ENCODE data around the gene PTGER1. TPM values are rescaled to one million over a fixed set of nuclear protein-coding genes. Genes with fewer than 3 reads are reported as not detected.
A peak's percentile ranks its signal among the peaks of the same experiment; 100 is the strongest.

Gene PTGER1
- total RNA-seq, 2 donors from 2014 or later, result 0.31 to 0.67 TPM

GRCh38 chr19:14434543-14435319 lies 40.4 kb downstream of the PTGER1 start:
- Mint-ChIP-seq H3K36me3 (no peaks in the 10 kb centered on the region), H3K4me1 (ENCODE audit: low read depth in 2 of 2) (peaks cover 31 to 36% of the 10 kb centered on the region in 2 donors), H3K27ac (peak overlapping the region; percentile 82 to 83), H3K9me3 (no peaks in the 10 kb centered on the region), H3K4me3 (peak overlapping the region; percentile 85), H3K27me3 (no peaks in the 10 kb centered on the region)
- DNase-seq (ENCODE audit: low spot score), result no peak
- ATAC-seq, result peak; percentile 70 to 78

- peaks cover 24 to 30% of the 10 kb centered on the region in 2 donors for H3K4me1 Mint-ChIP-seq (ENCODE audit: low read depth in 2 of 2)
Measured at GRCh38 chr19:14433554-14434501, 41.3 kb downstream of the PTGER1 start.

GRCh38 chr19:14432791-14433553 lies 42.2 kb downstream of the PTGER1 start, which contains the start of gene PKN1:
Gene PKN1 (plus strand): TSS chr19:14433306. CDS start chr19:14433522, 216 bp downstream.
- DNase-seq (ENCODE audit: low spot score), result peak; percentile 78
- H3K36me3 Mint-ChIP-seq, result no peaks in the 10 kb centered on the region
- peak within 1 kb of the TSS; percentile 82 to 83 for H3K27ac Mint-ChIP-seq

More at GRCh38 chr19:14433554-14434501, 41.3 kb downstream of the PTGER1 start:
- Mint-ChIP-seq H3K4me3 (peak overlapping the region; percentile 85), H3K27me3 (no peaks in the 10 kb centered on the region), H3K9me3 (no peaks in the 10 kb centered on the region), H3K36me3 (no peaks in the 10 kb centered on the region), H3K27ac (peak overlapping the region; percentile 82 to 83)
- peak; percentile 3 to 31 for ATAC-seq
- no peak for DNase-seq (ENCODE audit: low spot score)

GRCh38 chr19:14430712-14431111 lies 44.4 kb downstream of the PTGER1 start:
- Mint-ChIP-seq H3K27me3 (no peaks in the 10 kb centered on the region), H3K27ac (no peak overlapping the region), H3K4me1 (ENCODE audit: low read depth in 2 of 2) (peaks cover 21 to 29% of the 10 kb centered on the region in 2 donors), H3K36me3 (no peaks in the 10 kb centered on the region), H3K4me3 (peak overlapping the region; percentile 66), H3K9me3 (no peaks in the 10 kb centered on the region)
- ATAC-seq (no peak), DNase-seq (ENCODE audit: low spot score) (no peak)

More at GRCh38 chr19:14432791-14433553, 42.2 kb downstream of the PTGER1 start, which contains the start of gene PKN1:
- peaks cover 22 to 29% of the 10 kb centered on the region in 2 donors for H3K4me1 Mint-ChIP-seq (ENCODE audit: low read depth in 2 of 2)
- no peaks in the 10 kb centered on the region for H3K9me3 Mint-ChIP-seq
- ATAC-seq, result peak; percentile 70 to 78
- peak within 1 kb of the TSS; percentile 85 for H3K4me3 Mint-ChIP-seq
- H3K27me3 Mint-ChIP-seq, result no peaks in the 10 kb centered on the region

GRCh38 chr19:14428882-14429416 lies 46.2 kb downstream of the PTGER1 start:
- H3K27ac Mint-ChIP-seq, result no peak overlapping the region
- no peaks in the 10 kb centered on the region for H3K27me3 Mint-ChIP-seq

GRCh38 chr19:14427461-14427860 lies 47.7 kb downstream of the PTGER1 start:
- H3K27me3 Mint-ChIP-seq, result no peaks in the 10 kb centered on the region
- H3K27ac Mint-ChIP-seq, result no peak overlapping the region
- ATAC-seq (no peak), DNase-seq (ENCODE audit: low spot score) (no peak)
- no peaks in the 10 kb centered on the region for H3K9me3 Mint-ChIP-seq
- peaks cover 4 to 13% of the 10 kb centered on the region in 2 donors for H3K4me1 Mint-ChIP-seq (ENCODE audit: low read depth in 2 of 2)
- no peaks in the 10 kb centered on the region for H3K36me3 Mint-ChIP-seq
- no peak overlapping the region for H3K4me3 Mint-ChIP-seq

More at GRCh38 chr19:14428882-14429416, 46.2 kb downstream of the PTGER1 start:
- Mint-ChIP-seq H3K36me3 (no peaks in the 10 kb centered on the region), H3K4me1 (ENCODE audit: low read depth in 2 of 2) (peaks cover 8 to 16% of the 10 kb centered on the region in 2 donors), H3K9me3 (no peaks in the 10 kb centered on the region), H3K4me3 (no peak overlapping the region)
- DNase-seq (ENCODE audit: low spot score) (no peak), ATAC-seq (no peak)

- DNase-seq (ENCODE audit: low spot score) (no peak), ATAC-seq (no peak)
- peaks cover 0 to 2% of the 10 kb centered on the region in 2 donors for H3K4me1 Mint-ChIP-seq (ENCODE audit: low read depth in 2 of 2)
- no peak overlapping the region for H3K4me3 Mint-ChIP-seq
- no peaks in the 10 kb centered on the region for H3K36me3 Mint-ChIP-seq
- no peak overlapping the region for H3K27ac Mint-ChIP-seq
- no peaks in the 10 kb centered on the region for H3K27me3 Mint-ChIP-seq
- no peaks in the 10 kb centered on the region for H3K9me3 Mint-ChIP-seq
Measured at GRCh38 chr19:14425696-14426138, 49.4 kb downstream of the PTGER1 start.

Other genes starting within 250 kb of the PTGER1 start
- gene ADGRE5, start 93.9 kb downstream of the PTGER1 start, total RNA-seq, result 100 to 1,000 TPM; 348 to 798 TPM
- 100 to 1,000 TPM; 225 to 449 TPM for gene DDX39A, start 56.0 kb downstream of the PTGER1 start, total RNA-seq
- 100 to 1,000 TPM; 140 to 160 TPM for gene PKN1, start 42.0 kb downstream of the PTGER1 start, total RNA-seq
- 10 to 100 TPM; 29.9 to 31.7 TPM for gene GIPC1, start 20.8 kb upstream of the PTGER1 start, total RNA-seq
- 10 to 100 TPM; 65.3 to 68.8 TPM for gene DNAJB1, start 43.0 kb upstream of the PTGER1 start, total RNA-seq
- gene TECR, start 54.2 kb upstream of the PTGER1 start, total RNA-seq, result 100 to 1,000 TPM in 1 of 2 donors, 10 to 100 TPM in 1; 74.0 to 110 TPM
- 100 to 1,000 TPM; 109 to 167 TPM for gene NDUFB7, start 96.7 kb upstream of the PTGER1 start, total RNA-seq
- under 1 TPM in 1 of 2 donors, not detected in 1; 0.28 TPM for gene CLEC17A, start 107.7 kb upstream of the PTGER1 start, total RNA-seq
- gene ADGRE3, start 199.5 kb upstream of the PTGER1 start, total RNA-seq, result under 1 TPM in 1 of 2 donors, not detected in 1; 0.45 TPM
- 10 to 100 TPM; 18.4 to 21.4 TPM for gene ZNF333, start 214.7 kb upstream of the PTGER1 start, total RNA-seq

All from natural killer cell treated with Interleukin-12 subunit alpha and Interleukin-12 subunit beta and Interleukin-15 and Interleukin-18, amount 100 ng/mL, for 72 hours (primary cell).